OCI-LY1 (cell line): ENCODE results near the gene GAPVD1.

Source experiments
- EZH2 ChIP-seq: fragments of 200-600 bp; sonication (generic), shearing (Covaris generic); IDR thresholded peaks from 2 replicates; pipeline ENCODE4 v1.8.0; 2017; ENCODE audit warnings: borderline replicate concordance, mixed run types, mild to moderate bottlenecking, antibody characterized with exemption, low read length, moderate library complexity, mixed read lengths
- TF ChIP-seq, protein P1 (sequence below): fragments of 200-600 bp; sonication (generic), shearing (Covaris generic); IDR thresholded peaks from 2 replicates; pipeline ENCODE4 v1.5.1; 2017; ENCODE audit warnings: mild to moderate bottlenecking, antibody characterized with exemption, low read length, moderate library complexity, mixed read lengths

DNA sequence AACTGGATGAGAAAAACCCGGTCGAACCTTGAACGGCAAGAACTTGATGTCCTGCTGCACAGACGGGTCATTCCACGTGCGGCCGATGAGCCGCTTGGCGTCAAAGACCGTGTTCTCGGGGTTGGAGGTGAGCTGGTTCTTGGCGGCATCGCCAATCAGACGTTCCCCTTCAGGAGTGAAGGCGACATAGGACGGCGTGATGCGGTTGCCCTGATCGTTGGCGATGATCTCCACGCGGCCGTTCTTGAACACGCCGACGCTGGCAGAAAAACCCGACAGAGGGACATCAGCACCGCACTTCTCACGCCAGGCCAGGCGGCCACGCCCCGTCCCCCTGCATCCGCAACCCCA lies 21.0 kb upstream of the GAPVD1 start:
- TF ChIP-seq, protein P1, sequence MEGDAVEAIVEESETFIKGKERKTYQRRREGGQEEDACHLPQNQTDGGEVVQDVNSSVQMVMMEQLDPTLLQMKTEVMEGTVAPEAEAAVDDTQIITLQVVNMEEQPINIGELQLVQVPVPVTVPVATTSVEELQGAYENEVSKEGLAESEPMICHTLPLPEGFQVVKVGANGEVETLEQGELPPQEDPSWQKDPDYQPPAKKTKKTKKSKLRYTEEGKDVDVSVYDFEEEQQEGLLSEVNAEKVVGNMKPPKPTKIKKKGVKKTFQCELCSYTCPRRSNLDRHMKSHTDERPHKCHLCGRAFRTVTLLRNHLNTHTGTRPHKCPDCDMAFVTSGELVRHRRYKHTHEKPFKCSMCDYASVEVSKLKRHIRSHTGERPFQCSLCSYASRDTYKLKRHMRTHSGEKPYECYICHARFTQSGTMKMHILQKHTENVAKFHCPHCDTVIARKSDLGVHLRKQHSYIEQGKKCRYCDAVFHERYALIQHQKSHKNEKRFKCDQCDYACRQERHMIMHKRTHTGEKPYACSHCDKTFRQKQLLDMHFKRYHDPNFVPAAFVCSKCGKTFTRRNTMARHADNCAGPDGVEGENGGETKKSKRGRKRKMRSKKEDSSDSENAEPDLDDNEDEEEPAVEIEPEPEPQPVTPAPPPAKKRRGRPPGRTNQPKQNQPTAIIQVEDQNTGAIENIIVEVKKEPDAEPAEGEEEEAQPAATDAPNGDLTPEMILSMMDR, result no peak
- no peak for TF ChIP-seq EZH2
